RWPE2 (cell line): ENCODE results near the gene PCCA.

Source experiments
- ATAC-seq: fragments of 200-7000 bp; cut with Tn5 transposase; 3 replicates; pipeline ENCODE4 v1.9.1; 2021; ENCODE audit warnings: low read depth
- DNase-seq: peaks from one replicate; pipeline ENCODE4 v3.0.0-alpha.2; 2020; ENCODE audit warnings: low spot score
- H3K27ac ChIP-seq: fragments of 450-650 bp; 2 replicates; pipeline ENCODE4 v1.5.1; 2017; ENCODE audit warnings: mild to moderate bottlenecking; ENCODE audit not compliant: poor library complexity, severe bottlenecking
- H3K27me3 ChIP-seq: fragments of 250-450 bp; sonication (Bioruptor Pico); 2 replicates; pipeline ENCODE4 v1.5.1; 2021; ENCODE audit warnings: mild to moderate bottlenecking, moderate library complexity; ENCODE audit not compliant: insufficient read depth, poor library complexity, severe bottlenecking
- H3K36me3 ChIP-seq: fragments of 250-450 bp; sonication (Bioruptor Pico); 2 replicates; pipeline ENCODE4 v1.5.1; 2020; ENCODE audit warnings: low read depth, mild to moderate bottlenecking, moderate library complexity
- H3K4me1 ChIP-seq: fragments of 250-450 bp; sonication (Bioruptor Pico); 2 replicates; pipeline ENCODE4 v1.5.1; 2021; ENCODE audit warnings: mild to moderate bottlenecking, moderate library complexity; ENCODE audit not compliant: insufficient read depth, poor library complexity, severe bottlenecking
- H3K4me3 ChIP-seq: fragments of 250-450 bp; sonication (Bioruptor Pico); 2 replicates; pipeline ENCODE4 v1.5.1; 2021; ENCODE audit warnings: mild to moderate bottlenecking, moderate library complexity; ENCODE audit not compliant: severe bottlenecking
- H3K9me3 ChIP-seq: fragments of 250-450 bp; sonication (Bioruptor Pico); 2 replicates; pipeline ENCODE4 v1.5.1; 2021; ENCODE audit warnings: mild to moderate bottlenecking, moderate library complexity; ENCODE audit not compliant: severe bottlenecking
- CTCF ChIP-seq: fragments of 450-650 bp; IDR thresholded peaks from one replicate; pipeline ENCODE4 v1.5.1; 2017; ENCODE audit warnings: mild to moderate bottlenecking, moderate library complexity; ENCODE audit not compliant: poor library complexity, severe bottlenecking

PCCA gene

DNA sequence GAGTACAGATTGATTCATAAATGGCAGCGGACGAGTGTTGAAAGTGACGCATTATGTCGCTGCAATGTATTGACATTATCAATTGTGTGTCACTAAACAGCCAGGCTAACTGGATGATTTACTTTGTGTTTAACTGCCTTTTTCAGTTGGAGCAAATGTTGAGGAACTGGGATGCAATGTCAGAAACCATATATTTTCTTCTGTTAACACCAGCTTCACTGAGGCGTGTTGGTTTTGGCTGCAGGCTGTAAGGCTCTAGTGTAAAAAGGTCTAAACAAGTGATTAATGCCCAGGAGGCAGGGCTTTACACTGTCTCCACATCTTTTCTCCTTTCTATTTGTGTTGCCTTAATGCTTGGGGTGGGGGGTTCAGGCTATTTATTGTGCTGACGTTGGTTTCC, 419.6 kb downstream of the PCCA start:
- ATAC-seq (no peak), DNase-seq (no peak)
- no peak overlapping the region for H3K27ac ChIP-seq

GRCh38 chr13:100508996-100509395, 420.1 kb downstream of the PCCA start:
- ATAC-seq (no peak), DNase-seq (no peak)
- no peaks in the 10 kb centered on the region for H3K36me3 ChIP-seq
- no peaks in the 10 kb centered on the region for H3K9me3 ChIP-seq
- H3K4me3 ChIP-seq, result no peak overlapping the region
- TF ChIP-seq CTCF, result no peak
- no peaks in the 10 kb centered on the region for H3K27me3 ChIP-seq
- H3K27ac ChIP-seq, result no peak overlapping the region
- H3K4me1 ChIP-seq, result no peaks in the 10 kb centered on the region

More for the DNA sequence above, 419.6 kb downstream of the PCCA start:
- Histone ChIP-seq H3K4me3 (no peak overlapping the region), H3K36me3 (no peaks in the 10 kb centered on the region), H3K27me3 (no peaks in the 10 kb centered on the region), H3K4me1 (no peaks in the 10 kb centered on the region), H3K9me3 (no peaks in the 10 kb centered on the region)
- TF ChIP-seq CTCF, result no peak

- no peaks in the 10 kb centered on the region for H3K4me1 ChIP-seq
- DNase-seq (no peak), ATAC-seq (no peak)
- no peaks in the 10 kb centered on the region for H3K36me3 ChIP-seq
- H3K27ac ChIP-seq, result no peak overlapping the region
- no peak for TF ChIP-seq CTCF
- H3K4me3 ChIP-seq, result no peak overlapping the region
- H3K27me3 ChIP-seq, result no peaks in the 10 kb centered on the region
- no peaks in the 10 kb centered on the region for H3K9me3 ChIP-seq
Measured at GRCh38 chr13:100510208-100510957, 421.5 kb downstream of the PCCA start.

- no peak for TF ChIP-seq CTCF
Measured at GRCh38 chr13:100511466-100511865, 422.6 kb downstream of the PCCA start.

DNA sequence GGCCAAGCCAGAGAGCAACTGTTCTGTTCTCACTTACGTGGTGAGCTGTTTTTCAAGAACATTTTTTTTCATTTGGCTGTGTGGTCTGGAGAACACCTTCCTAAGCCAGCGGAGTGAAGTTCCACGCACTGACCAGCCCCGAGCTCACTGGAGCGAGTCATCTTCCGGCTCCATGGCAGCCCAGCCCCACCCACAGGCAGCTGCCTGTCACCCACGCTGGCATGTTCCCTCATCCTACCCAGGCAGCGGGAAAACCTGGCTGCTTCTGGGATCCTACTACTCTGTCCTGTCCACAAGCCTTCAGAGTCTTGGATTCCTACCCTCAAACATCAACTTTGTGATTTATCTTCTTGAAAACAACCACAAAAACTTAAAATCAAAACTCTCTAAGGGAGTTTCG, 423.5 kb downstream of the PCCA start:
- no peak overlapping the region for H3K27ac ChIP-seq
- no peaks in the 10 kb centered on the region for H3K27me3 ChIP-seq
- DNase-seq (no peak), ATAC-seq (no peak)
- no peaks in the 10 kb centered on the region for H3K9me3 ChIP-seq
- H3K36me3 ChIP-seq, result no peaks in the 10 kb centered on the region; the same call in 1 of the 2 replicates
- H3K4me3 ChIP-seq, result no peak overlapping the region
- H3K4me1 ChIP-seq, result no peaks in the 10 kb centered on the region
- TF ChIP-seq CTCF, result no peak

More at GRCh38 chr13:100511466-100511865, 422.6 kb downstream of the PCCA start:
- ATAC-seq (no peak), DNase-seq (no peak)
- H3K4me3 ChIP-seq, result no peak overlapping the region
- no peaks in the 10 kb centered on the region; the same call in 1 of the 2 replicates for H3K36me3 ChIP-seq
- no peak overlapping the region for H3K27ac ChIP-seq
- no peaks in the 10 kb centered on the region for H3K27me3 ChIP-seq
- H3K9me3 ChIP-seq, result no peaks in the 10 kb centered on the region
- H3K4me1 ChIP-seq, result no peaks in the 10 kb centered on the region
